Peyer's patch (tissue), 4 donors: ENCODE results near the gene CEMP1.

Experiments used
- CTCF ChIP-seq, 6 experiments: fragments of 450-650 bp in 4 of 6; fragments of 200-600 bp in 2 of 6; sonication (generic) in 1 of 6; IDR thresholded peaks; one replicate each; pipeline ENCODE4 v1.5.1; 2017 to 2019; ENCODE audit warnings: antibody characterized with exemption in 6 of 6, mild to moderate bottlenecking in 3 of 6, moderate library complexity in 1 of 6
- POLR2A ChIP-seq, 2 donors: fragments of 450-650 bp; IDR thresholded peaks; one replicate each; pipeline ENCODE4 v1.5.1; 2017; ENCODE audit warnings: antibody characterized with exemption in 2 of 2, mild to moderate bottlenecking in 2 of 2, moderate library complexity in 2 of 2

GRCh38 chr16:2487517-2487842 lies 43.7 kb downstream of the CEMP1 start:
- TF ChIP-seq CTCF (IDR thresholded peaks at IDR 0.05) (no peak), POLR2A (IDR thresholded peaks at IDR 0.05) (no peak)
